ENCODE results near the gene NEU1.
"Not testable (repeated sequence)": the region's sequence is repeated elsewhere in the genome, so short reads cannot be mapped to it uniquely, and the experiment has no call there.

NEU1 gene

GRCh38 chr6:31837369-31838113 is 25.1 kb downstream of the NEU1 start:
- no peak for DNase-seq

GRCh38 chr6:31836474-31837368 is 25.9 kb downstream of the NEU1 start:
- no peak for DNase-seq

- DNase-seq = no peak
These were observed 26.6 kb downstream of the NEU1 start for GRCh38 chr6:31836047-31836473.

- peak; percentile 89 for DNase-seq
These were observed 28.0 kb downstream of the NEU1 start for GRCh38 chr6:31834367-31835250.

- DNase-seq = no peak
These were observed 31.0 kb downstream of the NEU1 start for GRCh38 chr6:31831350-31832215.

- no peak for DNase-seq
These were observed 31.7 kb downstream of the NEU1 start for GRCh38 chr6:31830886-31831335.

GRCh38 chr6:31829633-31830283 is 32.9 kb downstream of the NEU1 start:
- peak; percentile 58 for DNase-seq

GRCh38 chr6:31827286-31828079 is 35.1 kb downstream of the NEU1 start, which contains the start of gene HSPA1B:
HSPA1B (plus strand) TSS chr6:31827738; CDS start chr6:31827951, 213 bp downstream.
- DNase-seq = peak; percentile 100

- peak; percentile 87 for DNase-seq
These were observed 35.8 kb downstream of the NEU1 start for GRCh38 chr6:31826793-31827285.

GRCh38 chr6:31825553-31825952 is 37.1 kb downstream of the NEU1 start:
- DNase-seq = no peak

GRCh38 chr6:31823592-31824196 is 38.9 kb downstream of the NEU1 start:
- not testable (repeated sequence) for DNase-seq

- peak; percentile 86 for DNase-seq
These were observed 40.4 kb downstream of the NEU1 start for GRCh38 chr6:31822036-31822821.

- peak; percentile 45 for DNase-seq
These were observed 41.2 kb downstream of the NEU1 start for GRCh38 chr6:31821301-31822035.

- not testable (repeated sequence) for DNase-seq
These were observed 42.2 kb downstream of the NEU1 start for GRCh38 chr6:31820399-31820798.

- DNase-seq = no peak
These were observed 42.7 kb downstream of the NEU1 start for GRCh38 chr6:31819871-31820299.

- DNase-seq = not testable (repeated sequence)
These were observed 44.6 kb downstream of the NEU1 start for GRCh38 chr6:31817929-31818511.

All from fibroblast of skin of scalp (primary cell).